Islet precursor cell (in vitro differentiated cells): ENCODE measurements around the gene NAGPA.

ENCODE experiments used
- DNase-seq: peaks from one replicate; pipeline ENCODE4 v3.0.0-alpha.2; 2018

NAGPA gene

DNA sequence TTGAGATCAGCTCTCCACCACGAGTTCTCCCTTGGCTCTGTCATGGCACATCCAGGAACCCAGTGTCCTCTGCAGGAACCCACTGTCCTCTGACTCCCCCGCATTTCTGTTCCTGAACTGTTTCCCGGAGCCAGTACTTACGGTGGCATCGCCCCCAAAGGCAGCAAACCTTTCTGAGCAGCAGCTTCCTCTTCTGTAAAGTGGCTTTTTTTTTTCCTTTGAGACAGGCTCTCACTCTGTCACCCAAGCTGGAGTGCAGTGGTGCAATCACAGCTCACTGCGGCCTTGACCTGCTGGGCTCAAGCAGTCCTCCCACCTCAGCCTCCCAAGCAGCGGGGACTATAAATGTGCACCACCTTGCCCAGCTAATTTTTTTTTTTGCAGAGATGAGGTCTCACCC is 32.2 kb downstream of the NAGPA start:
- DNase-seq: no peak

DNA sequence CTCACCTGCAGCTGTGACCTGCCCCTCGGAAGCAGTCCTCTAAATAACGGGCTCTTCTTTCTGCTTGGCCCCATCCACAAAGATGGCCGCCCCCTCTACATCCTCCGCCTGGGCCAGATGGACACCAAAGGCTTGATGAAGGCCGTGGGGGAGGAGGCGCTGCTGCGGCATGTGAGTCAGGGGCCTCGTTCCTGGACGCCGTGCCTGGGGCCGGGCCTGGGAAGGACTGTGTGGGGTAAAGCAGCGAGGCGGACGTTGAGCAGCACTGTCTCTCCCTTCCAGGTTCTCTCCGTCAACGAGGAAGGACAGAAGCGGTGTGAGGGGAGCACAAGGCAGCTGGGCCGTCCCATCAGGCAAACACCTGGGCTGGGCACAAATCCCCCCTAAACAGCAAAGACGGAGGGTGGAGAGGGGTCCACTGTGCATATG is 33.1 kb downstream of the NAGPA start:
- no peak for DNase-seq

GRCh38 chr16:4994719-4995434 is 38.9 kb downstream of the NAGPA start:
- DNase-seq: no peak

DNA sequence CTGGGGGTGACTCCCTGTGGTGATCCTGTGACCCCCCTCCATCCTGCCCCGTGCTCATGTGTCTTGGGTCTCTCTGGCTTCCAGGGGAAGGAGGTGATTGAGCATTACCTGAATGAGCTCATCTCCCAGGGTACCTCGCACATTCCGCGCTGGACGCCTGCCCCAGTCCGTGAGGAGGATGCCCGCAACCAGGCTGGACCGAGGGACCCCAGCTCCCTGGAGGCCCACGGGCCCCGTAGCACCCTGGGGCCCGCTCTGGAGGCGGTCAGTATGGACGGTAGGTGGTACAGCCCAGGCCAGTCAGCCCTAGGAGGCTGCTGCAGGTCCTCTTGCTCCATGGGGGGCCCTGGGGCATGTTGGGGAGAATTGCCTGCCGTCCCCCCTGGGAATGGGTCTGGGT is 42.0 kb downstream of the NAGPA start:
- DNase-seq: peak; percentile 40

DNA sequence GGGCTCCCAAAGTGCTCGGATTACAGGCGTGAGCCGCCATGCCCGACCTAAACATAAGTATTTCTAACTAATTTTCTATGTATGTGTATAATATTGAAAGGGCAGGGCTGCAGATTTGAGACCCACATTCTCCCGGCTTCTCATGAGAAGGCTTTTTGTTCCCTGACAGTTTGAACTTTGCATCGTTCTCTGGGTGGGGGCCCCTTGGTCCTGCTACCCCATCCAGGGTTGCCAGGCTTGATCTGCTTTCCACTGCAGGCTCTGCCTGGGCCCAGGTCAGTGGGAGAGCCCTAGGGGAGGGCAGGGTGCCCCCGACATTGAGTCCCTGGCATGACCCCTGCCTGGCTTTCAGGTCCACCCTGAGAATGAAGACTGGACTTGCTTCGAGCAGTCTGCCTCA is 43.3 kb downstream of the NAGPA start:
- no peak for DNase-seq

GRCh38 chr16:4989391-4990006 is 44.2 kb downstream of the NAGPA start:
- DNase-seq: no peak

GRCh38 chr16:4988647-4989046 is 45.1 kb downstream of the NAGPA start:
- no peak for DNase-seq

DNA sequence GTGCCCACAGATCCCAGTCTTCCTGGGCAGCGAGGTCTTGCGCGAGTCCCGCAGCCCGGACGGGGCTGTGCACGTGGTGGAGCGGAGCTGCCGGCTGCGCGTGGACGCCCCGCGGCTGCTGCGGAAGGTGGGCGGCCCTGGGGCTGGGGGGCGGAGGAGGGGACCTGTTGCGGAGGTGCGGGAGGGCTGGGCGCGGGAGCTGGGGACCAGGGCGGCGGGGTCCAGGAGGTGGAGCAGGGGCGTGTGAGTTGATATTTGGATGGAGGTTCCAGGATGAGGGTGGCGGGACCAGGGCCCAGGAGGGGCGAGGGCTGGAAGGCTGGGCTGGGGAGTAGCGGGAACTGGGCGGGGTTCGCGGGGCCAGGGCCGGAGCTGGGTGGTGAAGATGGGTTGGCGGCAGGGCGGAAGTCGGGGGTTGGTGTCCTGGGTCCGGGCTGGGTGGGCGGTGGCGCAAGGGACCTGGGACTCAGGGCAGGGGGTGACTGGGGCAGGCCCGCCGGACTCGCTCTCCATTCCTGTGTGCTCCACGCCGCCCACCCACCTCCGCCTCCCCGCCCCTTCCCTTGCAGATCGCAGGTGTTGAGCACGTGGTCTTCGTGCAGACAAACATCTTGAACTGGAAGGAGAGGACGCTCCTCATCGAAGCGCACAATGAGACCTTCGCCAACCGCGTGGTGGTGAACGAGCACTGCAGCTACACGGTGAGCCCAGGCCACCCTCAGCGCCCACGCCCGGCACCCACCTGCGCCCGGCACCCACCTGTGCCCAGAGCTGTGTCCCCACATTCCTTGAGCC is 46.0 kb downstream of the NAGPA start:
- DNase-seq: no peak

DNA sequence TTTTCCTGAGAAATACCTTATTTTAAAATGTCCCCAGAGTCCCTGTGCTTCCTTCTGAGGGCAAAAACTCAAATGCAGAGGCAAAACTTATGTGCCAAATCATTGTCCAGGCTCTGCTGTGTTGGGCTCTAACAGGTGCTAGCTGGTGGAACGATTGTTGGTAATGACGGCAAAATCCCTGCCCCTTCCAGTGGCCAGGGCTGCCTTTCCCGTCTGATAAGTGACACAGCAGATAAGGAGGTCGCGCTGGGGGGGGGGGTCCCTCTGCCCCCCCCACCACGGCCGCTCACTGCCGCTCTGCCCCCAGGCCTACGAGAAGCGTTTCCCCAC is 46.5 kb downstream of the NAGPA start:
- DNase-seq: no peak

- DNase-seq: no peak
These were observed 49.4 kb downstream of the NAGPA start for GRCh38 chr16:4984174-4984990.

GRCh38 chr16:4982056-4982867 is 51.5 kb downstream of the NAGPA start:
- no peak for DNase-seq

- DNase-seq: no peak
These were observed 52.3 kb downstream of the NAGPA start for GRCh38 chr16:4981473-4981872.

- no peak for DNase-seq
These were observed 53.0 kb downstream of the NAGPA start for GRCh38 chr16:4980691-4981090.

DNA sequence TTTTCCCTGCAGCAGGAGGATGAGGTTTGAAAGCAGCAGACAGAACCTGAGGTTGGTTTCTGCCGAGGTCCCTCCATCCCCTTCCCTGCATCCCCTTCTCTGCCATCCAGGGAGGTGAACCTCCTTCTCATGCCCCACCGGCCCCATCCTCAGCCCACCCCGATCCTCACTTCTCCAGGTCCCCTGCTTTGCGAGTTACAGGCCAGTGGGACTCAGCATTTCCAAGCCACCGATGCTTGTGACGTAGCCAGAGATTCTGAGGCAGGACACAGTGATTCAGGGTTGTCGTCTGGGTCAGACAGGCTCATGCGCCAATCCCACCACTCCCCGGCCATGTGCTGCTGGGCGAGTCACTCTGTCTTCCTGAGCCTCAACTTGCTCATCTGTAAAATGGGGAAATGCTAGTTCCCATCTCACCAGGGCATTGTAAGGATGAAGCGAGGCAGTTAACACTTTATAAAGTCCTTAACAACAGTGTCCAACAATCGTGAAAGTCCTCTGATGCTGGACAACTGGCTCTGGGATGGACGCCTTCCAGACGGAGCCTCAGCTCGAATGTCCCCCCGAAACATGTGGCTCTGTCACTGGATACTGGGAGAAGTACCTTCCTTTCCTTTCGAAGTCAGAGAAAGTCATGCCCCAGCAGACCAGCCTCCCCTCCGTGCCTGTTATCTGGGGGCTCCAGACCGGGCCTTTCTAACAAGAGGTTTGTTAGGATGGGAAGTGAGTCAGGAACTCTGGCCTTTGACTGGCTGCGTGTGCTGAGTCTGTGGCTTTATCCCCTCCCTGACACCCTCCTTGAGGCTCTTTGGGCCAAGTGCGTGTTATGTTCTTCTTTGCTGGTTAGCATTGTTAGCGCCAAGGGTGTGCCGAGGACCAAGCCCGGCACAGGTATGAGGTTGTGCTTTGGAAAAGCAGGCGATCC is 53.7 kb downstream of the NAGPA start:
- no peak for DNase-seq

DNA sequence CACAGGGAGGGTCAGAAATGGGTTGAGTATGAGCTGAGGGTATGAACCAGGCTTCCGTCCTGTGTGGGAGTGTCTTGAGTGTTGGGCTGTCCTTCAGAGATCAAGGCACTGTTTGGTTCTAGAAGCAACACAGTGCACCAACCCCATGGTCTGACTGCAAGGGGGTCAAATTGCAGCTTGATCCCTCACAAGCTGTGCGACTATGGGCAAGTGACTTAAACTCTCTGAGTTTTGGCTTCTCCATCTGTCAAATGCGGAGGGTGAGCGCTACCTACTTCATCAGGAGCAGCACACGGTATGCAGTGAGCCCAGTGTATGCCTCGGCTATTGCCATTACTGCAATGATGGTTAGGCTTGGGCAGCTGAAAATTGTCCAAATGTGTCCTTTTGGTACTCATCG is 54.6 kb downstream of the NAGPA start:
- DNase-seq: no peak

GRCh38 chr16:4976611-4977145 is 57.1 kb downstream of the NAGPA start:
- no peak for DNase-seq

GRCh38 chr16:4976079-4976478 is 57.7 kb downstream of the NAGPA start:
- no peak for DNase-seq
